ENCODE measurements around the gene C16orf92. TPM values are rescaled to one million over a fixed set of nuclear protein-coding genes. Genes with fewer than 3 reads are reported as not detected.

C16orf92 gene
- total and polyA plus RNA-seq, 2 experiments from 2014 or later, result 0.34 TPM; not detected in 1

- Histone ChIP-seq H3K4me1 (ENCODE audit: insufficient read depth) (peaks cover 27% of the 10 kb centered on the region), H2AFZ (no peak overlapping the region), H3K27ac (ENCODE audit: low read depth) (no peak overlapping the region), H4K20me1 (replicated peaks; ENCODE audit: insufficient read depth) (peaks cover 17% of the 10 kb centered on the region), H3F3A (replicated peaks; ENCODE audit: low read depth) (0 out of 2 replicates have a peak, but pooled peaks cover 12% of the 10 kb centered on the region), H3K9me2 (ENCODE audit: insufficient read depth) (no peaks in the 10 kb centered on the region), H3K27me3 (ENCODE audit: insufficient read depth) (no peaks in the 10 kb centered on the region), H3K79me2 (replicated peaks; ENCODE audit: insufficient read depth) (peaks cover 37% of the 10 kb centered on the region), H3K36me3 (ENCODE audit: insufficient read depth) (peaks cover 21% of the 10 kb centered on the region), H3K4me2 (no peak overlapping the region), H3K4me3 (no peak overlapping the region)
- Mint-ChIP-seq H3K27ac (no peak overlapping the region), H3K36me3 (ENCODE audit: low read depth) (peaks cover 35% of the 10 kb centered on the region), H3K4me3 (no peak overlapping the region), H3K9me3 (no peaks in the 10 kb centered on the region; the same call in 2 of the 3 replicates), H3K27me3 (ENCODE audit: insufficient read depth, low read depth, poor library complexity) (peaks cover 2% of the 10 kb centered on the region), H3K4me1 (peaks cover 29% of the 10 kb centered on the region)
- TF ChIP-seq ETS1 (IDR thresholded peaks at IDR 0.05), result no peak
- DNase-seq (ENCODE audit: low spot score), result no peak
- no peak for ATAC-seq
Measured at GRCh38 chr16:29978564-29979270, 44.3 kb upstream of the C16orf92 start.

GRCh38 chr16:29982560-29983419, 40.2 kb upstream of the C16orf92 start:
- Histone ChIP-seq H3K27me3 (ENCODE audit: insufficient read depth) (no peaks in the 10 kb centered on the region), H3K4me1 (ENCODE audit: insufficient read depth) (no peaks in the 10 kb centered on the region), H4K20me1 (replicated peaks; ENCODE audit: insufficient read depth) (no peaks in the 10 kb centered on the region; the same call in 1 of the 2 replicates), H3K36me3 (ENCODE audit: insufficient read depth) (peaks cover 29% of the 10 kb centered on the region), H3K27ac (ENCODE audit: low read depth) (no peak overlapping the region), H3K9me2 (ENCODE audit: insufficient read depth) (no peaks in the 10 kb centered on the region), H2AFZ (no peak overlapping the region), H3K4me3 (no peak overlapping the region), H3K4me2 (no peak overlapping the region), H3F3A (replicated peaks; ENCODE audit: low read depth) (no peaks in the 10 kb centered on the region), H3K79me2 (replicated peaks; ENCODE audit: insufficient read depth) (no peaks in the 10 kb centered on the region; the same call in 1 of the 2 replicates)
- Mint-ChIP-seq H3K27ac (no peak overlapping the region), H3K4me1 (no peaks in the 10 kb centered on the region; the same call in 2 of the 3 replicates), H3K27me3 (ENCODE audit: insufficient read depth, low read depth, poor library complexity) (peaks cover 5% of the 10 kb centered on the region), H3K4me3 (no peak overlapping the region), H3K36me3 (ENCODE audit: low read depth) (peaks cover 66% of the 10 kb centered on the region), H3K9me3 (no peaks in the 10 kb centered on the region; the same call in 2 of the 3 replicates)
- ATAC-seq (no peak), DNase-seq (ENCODE audit: low spot score) (no peak)
- TF ChIP-seq EZH2 (IDR thresholded peaks at IDR 0.05; ENCODE audit: low read depth, unreplicated experiment), result no peak
- no peak for TF ChIP-seq POLR2AphosphoS5 (IDR thresholded peaks at IDR 0.05; ENCODE audit: low read depth)
- no peak for TF ChIP-seq ETS1 (IDR thresholded peaks at IDR 0.05)
- no peak for TF ChIP-seq NANOG (IDR thresholded peaks at IDR 0.05; ENCODE audit: borderline replicate concordance)
- TF ChIP-seq EZH2phosphoT487 (IDR thresholded peaks at IDR 0.05; ENCODE audit: unreplicated experiment), result no peak
- no peak for TF ChIP-seq REST (IDR thresholded peaks at IDR 0.05; ENCODE audit: unreplicated experiment)
- no peak for TF ChIP-seq ZNF114 (CRISPR knock-in tag; IDR thresholded peaks at IDR 0.05)
